Hepatocyte (in vitro differentiated cells): ENCODE measurements around the gene SNAI1.

Source experiments
- EZH2 ChIP-seq: fragments of 200-600 bp; sonication (generic); IDR thresholded peaks from 2 replicates; pipeline ENCODE4 v1.6.1; 2016; ENCODE audit warnings: antibody characterized with exemption, mild to moderate bottlenecking, borderline replicate concordance
- EZH2phosphoT487 ChIP-seq: fragments of 200-600 bp; sonication (generic); IDR thresholded peaks from one replicate; pipeline ENCODE4 v1.6.1; 2018; ENCODE audit warnings: antibody characterized with exemption, mild to moderate bottlenecking, low read depth, moderate library complexity; ENCODE audit not compliant: unreplicated experiment, severe bottlenecking
- TF ChIP-seq, protein P1 (sequence below): fragments of 200-600 bp; sonication (generic); IDR thresholded peaks from 2 replicates; pipeline ENCODE4 v1.5.1; 2016; ENCODE audit warnings: antibody characterized with exemption, mild to moderate bottlenecking; ENCODE audit not compliant: poor library complexity

DNA sequence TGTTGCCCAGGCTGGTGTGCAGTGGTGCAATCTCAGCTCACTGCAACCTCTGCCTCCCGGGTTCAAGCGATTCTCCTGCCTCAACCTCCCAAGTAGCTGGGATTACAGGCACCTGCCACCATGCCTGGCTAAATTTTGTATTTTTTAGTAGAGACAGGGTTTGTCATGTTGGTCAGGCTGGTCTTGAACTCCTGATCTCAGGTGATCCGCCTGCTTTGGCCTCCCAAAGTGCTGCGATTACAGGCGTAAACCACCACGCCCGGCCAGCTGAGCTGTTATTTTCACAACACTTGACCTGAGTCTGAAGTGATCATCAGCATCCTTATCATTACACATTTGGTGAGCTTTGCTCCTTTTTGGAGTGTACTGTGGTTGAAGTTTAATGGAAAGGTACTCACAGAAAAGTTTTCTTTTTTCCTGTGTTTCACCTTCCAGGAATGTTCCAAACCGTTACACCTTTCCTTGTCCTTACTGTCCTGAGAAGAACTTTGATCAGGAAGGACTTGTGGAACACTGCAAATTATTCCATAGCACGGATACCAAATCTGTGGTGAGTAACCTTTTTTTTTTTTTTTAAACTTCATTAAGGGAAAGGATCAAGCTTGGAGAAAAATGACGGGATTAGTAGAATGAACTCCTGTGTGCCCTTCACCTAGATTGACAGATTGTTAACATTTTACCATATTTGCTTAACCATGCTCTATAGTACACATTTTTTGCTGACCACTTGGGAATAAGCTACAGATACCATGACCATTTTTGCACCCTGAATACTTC lies 36.9 kb upstream of the SNAI1 start:
- TF ChIP-seq, protein P1, sequence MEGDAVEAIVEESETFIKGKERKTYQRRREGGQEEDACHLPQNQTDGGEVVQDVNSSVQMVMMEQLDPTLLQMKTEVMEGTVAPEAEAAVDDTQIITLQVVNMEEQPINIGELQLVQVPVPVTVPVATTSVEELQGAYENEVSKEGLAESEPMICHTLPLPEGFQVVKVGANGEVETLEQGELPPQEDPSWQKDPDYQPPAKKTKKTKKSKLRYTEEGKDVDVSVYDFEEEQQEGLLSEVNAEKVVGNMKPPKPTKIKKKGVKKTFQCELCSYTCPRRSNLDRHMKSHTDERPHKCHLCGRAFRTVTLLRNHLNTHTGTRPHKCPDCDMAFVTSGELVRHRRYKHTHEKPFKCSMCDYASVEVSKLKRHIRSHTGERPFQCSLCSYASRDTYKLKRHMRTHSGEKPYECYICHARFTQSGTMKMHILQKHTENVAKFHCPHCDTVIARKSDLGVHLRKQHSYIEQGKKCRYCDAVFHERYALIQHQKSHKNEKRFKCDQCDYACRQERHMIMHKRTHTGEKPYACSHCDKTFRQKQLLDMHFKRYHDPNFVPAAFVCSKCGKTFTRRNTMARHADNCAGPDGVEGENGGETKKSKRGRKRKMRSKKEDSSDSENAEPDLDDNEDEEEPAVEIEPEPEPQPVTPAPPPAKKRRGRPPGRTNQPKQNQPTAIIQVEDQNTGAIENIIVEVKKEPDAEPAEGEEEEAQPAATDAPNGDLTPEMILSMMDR = no peak
- TF ChIP-seq EZH2 (no peak), EZH2phosphoT487 (no peak)
